Embryonic facial prominence (tissue), 1 donor: ENCODE measurements around the gene CWF19L1.
"Not testable (repeated sequence)": the region's sequence is repeated elsewhere in the genome, so short reads cannot be mapped to it uniquely, and the experiment has no call there.

Source experiments
- DNase-seq: peaks from one replicate; pipeline ENCODE4 v3.0.0-alpha.2; 2016; ENCODE audit errors: extremely low spot score

The CWF19L1 gene

DNA sequence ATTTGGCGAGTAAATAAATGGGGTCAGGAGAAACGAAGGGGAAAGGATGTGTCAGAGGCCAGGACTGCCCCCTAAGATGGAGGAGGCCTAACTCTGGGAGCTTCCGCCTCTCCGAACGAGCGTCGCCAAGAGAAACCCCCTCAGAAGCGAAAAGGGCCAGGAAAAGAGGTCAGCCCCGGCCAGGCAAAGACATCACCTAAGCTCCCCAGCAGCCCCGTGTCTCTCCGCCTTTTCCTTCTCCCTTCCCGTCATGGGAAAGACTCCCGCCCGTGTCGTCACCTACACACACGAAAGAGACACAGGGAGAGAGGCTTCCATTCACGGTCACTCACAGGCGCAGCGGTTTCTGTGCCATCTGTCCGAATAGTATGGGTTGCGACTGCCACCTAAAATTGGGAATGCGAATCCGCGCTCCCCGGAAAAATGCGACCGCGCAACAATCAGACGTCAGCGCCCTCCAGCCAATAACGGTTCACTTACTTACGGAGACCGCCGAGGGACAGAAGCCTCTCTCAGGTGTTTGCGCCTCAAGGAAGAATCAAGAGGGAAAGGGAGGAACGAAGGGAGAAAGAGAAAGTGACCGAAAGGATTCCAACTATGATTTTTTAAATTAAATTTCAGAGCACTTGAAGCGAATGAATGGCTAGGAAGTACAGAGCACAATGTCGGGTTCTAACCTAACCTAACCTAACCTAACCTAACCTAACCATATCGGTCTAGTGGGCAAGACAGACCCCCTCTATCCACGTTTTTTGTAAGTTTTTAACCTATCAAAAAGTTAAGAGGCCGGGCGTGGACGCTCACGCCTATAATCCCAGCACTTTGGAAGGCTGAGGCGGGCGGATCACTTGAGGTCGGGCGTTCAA is at the start of gene CWF19L1:
CWF19L1 (minus strand) TSS at position 400 of the 866 bp plus-strand sequence; CDS start at position 355, 45 bp downstream.
- peak; percentile 87 for DNase-seq

GRCh38 chr10:100315615-100316014 is 48.2 kb upstream of the CWF19L1 start:
- no peak for DNase-seq

DNA sequence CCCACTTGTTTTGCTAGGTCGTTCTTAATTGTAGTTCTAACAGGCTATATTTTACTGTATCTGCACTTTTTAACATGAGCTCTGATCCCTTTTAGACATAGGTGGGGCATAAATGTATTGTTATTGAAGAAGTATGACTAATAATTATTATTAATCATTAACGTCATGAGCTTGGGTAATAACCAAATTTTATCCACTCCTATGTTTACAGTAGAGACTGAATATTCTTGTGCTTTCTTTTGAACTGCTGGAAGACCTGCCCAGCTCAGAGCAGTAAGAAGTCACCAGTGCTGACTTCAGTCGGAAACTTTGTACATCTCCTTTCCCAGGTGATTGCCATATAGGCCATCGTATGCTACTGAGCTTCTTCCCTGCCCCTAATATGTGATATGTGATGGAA is 43.9 kb upstream of the CWF19L1 start:
- no peak for DNase-seq

DNA sequence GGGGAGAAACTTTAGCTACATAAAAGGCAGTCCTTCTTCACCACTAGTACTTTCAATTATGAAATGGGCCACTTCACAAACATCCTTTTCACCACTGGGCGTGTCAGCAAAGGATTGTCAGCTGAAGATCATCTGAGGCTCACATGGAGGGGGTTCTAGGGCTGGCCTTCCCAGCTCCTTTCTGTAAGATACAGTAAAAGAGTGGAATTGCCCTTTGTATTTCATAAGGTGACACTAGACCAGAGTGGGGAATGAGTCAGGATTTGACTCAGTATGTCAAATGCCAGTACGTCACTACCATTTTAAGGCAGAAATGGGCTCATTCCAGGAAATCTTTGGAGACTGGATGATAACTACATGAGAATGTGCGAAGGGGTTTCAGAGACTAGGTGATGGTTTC is 40.2 kb upstream of the CWF19L1 start:
- no peak for DNase-seq

DNA sequence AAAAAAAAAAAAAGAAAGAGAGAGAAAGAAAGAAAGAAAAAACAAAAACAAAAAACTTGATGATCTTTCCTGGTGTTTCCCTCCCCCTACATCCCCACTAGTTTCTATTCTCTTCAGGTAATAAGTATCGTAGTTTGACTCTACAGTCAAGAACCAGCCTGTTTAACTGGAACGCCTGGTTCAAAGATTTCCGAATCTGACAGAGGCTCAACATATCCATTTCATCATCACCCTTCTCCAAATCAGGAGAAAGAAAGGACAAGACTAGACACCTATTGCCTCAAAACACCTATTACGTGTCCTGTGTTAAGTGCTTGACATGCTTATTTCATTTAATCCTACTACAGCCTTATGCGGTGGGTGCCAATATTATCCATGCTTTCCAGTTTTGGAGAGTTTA is 39.4 kb upstream of the CWF19L1 start:
- no peak for DNase-seq

DNA sequence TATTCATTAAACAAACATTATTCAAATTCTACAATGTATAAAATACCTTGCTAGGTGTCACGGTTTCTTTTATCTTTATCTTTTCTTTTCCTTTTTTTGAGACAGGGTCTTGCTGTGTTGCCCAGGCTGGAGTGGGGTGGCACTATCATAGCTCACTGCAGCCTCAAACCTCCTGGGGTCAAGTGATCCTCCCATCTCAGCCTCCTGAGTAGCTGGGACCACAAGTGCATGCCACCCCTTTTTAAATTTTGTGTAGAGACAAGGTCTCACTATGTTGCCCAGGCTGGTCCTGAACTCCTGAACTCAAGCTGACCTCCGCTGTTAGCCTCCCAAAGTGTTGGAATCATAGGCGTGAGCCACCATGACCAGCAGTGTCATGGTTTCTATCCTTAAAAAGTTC is 37.0 kb upstream of the CWF19L1 start:
- DNase-seq: no peak

GRCh38 chr10:100303724-100304319 is 36.4 kb upstream of the CWF19L1 start:
- no peak for DNase-seq

DNA sequence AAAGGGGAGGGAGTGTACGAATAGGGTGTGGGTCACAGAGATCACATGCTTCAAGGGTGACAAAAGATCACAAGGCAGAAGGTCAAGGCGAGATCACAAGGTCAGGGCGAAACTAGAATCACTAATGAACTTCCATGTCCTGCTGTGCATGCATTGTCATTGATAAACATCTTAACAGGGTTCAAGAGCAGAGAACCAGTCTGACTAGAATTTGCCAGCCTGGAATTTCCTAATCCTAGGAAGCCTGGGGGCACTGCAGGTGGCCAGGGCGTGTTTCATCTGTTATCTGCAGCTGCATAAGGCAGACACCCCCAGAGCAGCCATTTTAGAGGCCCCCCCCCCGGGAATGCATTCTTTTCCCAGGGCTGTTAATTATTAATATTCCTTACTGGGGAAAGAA is 33.7 kb upstream of the CWF19L1 start:
- not testable (repeated sequence) for DNase-seq

DNA sequence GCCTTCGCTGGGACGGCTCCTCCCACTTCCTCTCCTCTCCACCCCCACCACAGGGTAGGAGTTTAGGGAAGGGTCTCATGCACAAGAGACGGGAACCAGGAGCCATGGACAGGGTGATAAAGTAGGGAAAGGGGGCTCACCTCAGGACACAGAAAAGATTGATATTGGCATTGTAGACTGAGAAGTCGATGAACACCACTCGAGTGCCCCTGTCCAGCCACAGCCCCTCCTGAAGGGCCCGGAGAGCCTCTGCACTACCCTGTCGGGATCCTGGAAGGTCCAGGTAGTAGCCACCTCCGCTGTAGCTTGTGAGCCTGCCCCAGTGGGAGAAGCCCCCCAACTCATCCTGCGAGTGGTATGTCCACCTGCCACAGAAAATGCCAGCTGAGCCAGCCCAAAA is 29.8 kb upstream of the CWF19L1 start:
- no peak for DNase-seq

- DNase-seq: no peak
These were observed 25.6 kb upstream of the CWF19L1 start for GRCh38 chr10:100293066-100293465.

DNA sequence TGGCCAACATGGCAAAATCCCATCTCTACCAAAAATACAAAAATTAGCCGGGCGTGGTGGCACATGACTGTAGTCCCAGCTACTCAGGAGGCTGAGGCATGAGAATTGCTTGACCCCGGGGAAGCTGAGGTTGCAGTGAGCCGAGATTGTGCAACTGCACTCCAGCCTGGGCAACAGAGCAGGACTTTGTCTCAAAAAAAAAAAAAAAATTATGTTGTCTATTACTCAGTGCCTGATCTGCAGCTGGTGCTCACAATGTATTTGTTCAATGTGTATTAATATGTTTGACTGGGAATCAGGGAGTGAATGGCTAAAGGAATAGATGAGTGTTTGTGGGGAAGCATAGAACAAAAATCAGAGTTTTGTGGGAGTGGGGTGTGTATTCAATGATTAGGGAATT is 24.9 kb upstream of the CWF19L1 start:
- not testable (repeated sequence) for DNase-seq

DNA sequence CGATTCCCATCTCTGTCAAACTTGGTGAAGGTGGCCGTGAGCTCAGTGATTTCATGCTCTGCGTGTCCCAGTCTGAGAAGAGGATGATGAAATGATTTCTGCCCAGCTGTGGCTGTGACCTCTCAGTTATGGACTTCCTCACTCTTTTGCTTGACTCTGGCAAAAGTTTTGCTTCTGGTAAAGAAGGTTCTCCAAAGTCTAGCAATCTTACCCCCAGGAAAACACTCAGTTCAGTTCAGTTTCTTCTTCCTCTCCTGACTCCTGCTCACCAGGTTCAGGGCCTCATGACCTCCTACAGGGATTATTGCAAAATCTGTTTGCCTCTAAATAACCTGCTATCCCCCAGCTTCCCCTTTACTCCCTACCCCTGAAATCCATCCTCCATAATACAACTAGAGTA is 23.9 kb upstream of the CWF19L1 start:
- DNase-seq: no peak

GRCh38 chr10:100289641-100290040 is 22.2 kb upstream of the CWF19L1 start:
- DNase-seq: no peak

GRCh38 chr10:100288196-100288595 is 20.8 kb upstream of the CWF19L1 start:
- no peak for DNase-seq

DNA sequence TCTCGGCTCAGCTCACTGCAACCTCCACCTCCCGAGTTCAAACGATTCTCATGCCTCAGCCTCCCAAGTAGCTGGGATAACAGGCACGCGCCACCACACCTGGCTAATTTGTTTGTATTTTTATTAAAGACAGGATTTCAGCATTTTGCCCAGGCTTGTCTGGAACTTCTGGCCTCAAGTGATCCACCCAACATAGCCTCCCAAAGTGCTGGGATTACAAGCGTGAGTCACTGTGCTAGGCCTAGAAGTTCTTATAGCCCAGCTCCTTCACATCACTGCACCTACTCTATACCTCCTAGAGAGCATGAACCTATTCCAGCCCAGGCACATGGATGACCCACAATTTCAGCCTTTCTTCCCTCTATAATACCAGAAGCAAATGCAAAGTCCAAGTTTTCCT is 20.3 kb upstream of the CWF19L1 start:
- no peak for DNase-seq

DNA sequence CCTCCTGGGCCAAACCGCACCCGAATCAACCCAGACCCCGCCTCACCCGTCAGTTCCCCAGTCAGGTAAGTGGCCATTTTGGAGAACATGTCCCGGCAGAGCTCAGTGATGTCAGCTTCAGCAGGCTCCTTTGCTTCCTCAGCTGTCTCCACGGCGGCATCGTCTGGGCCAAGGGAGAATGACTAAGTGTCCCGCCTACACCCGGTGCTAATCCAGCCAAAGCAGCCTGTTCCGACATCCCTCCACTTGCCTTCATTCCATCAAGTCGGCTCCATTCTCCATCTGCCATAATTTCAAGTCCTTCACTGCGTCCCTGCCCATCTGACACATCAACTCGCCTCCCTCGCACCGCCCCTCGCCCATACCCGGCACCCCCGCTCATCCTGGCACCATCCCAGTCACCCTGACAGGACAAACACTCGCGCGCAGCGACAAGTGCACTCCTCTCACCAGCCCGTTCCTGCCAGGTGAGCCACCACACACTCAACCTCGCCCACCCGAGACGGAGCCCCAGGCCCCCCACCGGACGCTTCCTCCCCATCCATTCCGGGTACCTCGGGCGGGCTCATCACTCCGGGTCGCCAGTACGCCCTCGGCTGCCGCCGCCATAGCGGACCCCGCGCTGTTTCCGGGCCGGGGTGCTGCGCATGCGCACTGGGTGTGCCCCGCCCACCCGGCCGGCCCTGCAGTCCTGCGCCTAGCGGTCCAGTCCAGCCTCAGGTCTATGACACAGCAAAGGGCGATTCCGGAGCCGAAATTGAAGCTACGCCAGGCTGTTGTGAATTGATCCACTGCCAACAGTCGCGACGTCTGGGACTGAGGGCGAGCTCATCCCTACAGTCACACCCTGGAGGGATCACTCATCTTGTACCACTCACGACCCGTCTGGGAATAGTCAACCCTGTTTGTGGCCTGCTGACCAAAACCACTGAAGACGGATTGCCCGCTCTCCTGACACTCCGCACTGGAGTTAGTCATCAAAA is 18.9 kb upstream of the CWF19L1 start, which contains the start of gene BLOC1S2:
BLOC1S2 (minus strand) TSS at position 630 of the 983 bp plus-strand sequence; CDS start at position 609, 21 bp downstream.
- DNase-seq: peak; percentile 53

DNA sequence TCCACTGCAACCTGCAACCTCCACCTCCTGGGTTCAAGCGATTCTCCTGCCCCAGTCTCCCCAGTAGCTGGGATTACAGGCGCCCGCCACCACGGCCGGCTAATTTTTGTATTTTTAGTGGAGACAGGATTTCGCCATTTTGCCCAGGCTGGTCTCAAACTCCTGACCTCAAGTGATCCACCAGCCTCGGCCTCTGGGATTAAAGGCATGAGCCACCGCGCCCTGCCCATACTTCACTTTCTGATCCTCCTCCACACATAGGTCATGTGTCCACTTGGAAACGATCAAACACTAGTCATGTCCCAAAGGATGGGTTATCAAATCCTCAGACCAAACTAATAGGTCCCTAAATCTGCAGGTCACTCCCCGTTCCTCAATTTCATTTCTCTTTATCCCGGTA is 17.9 kb upstream of the CWF19L1 start:
- not testable (repeated sequence) for DNase-seq

GRCh38 chr10:100282907-100283306 is 15.5 kb upstream of the CWF19L1 start:
- no peak for DNase-seq

GRCh38 chr10:100276971-100277370 is 9.5 kb upstream of the CWF19L1 start:
- DNase-seq: not testable (repeated sequence)

GRCh38 chr10:100265821-100266485 is 1.5 kb downstream of the CWF19L1 start:
- DNase-seq: no peak

GRCh38 chr10:100254191-100254590 is 13.2 kb downstream of the CWF19L1 start:
- no peak for DNase-seq
